PC-3 (cell line): ENCODE data around the gene LOXL4. TPM values are rescaled to one million over a fixed set of nuclear protein-coding genes. Genes with fewer than 3 reads are reported as not detected.

ENCODE experiments used
- ATAC-seq: fragments of 200-7000 bp; cut with Tn5 transposase; 2 replicates; pipeline ENCODE4 v1.9.1; 2020; ENCODE audit warnings: mild to moderate bottlenecking, moderate library complexity
- BruUV-seq: library from RNA; stranded (reverse); fragments of 400-500 nt; replicated peaks from 2 replicates; lab custom pipeline; 2021; lab: Mats Ljungman, UMichigan
- CTCF ChIA-PET: fragments of 300-600 bp; sonication (Branson Sonifier 250); formaldehyde crosslinking; loops from one replicate; lab custom pipeline; 2022; ENCODE audit warnings: antibody characterized with exemption; lab: Charles Lee
- POLR2A ChIA-PET: fragments of 300-600 bp; sonication (Branson Sonifier 250); formaldehyde crosslinking; loops from one replicate; lab custom pipeline; 2022; ENCODE audit warnings: antibody characterized with exemption; ENCODE audit not compliant: unreplicated experiment; lab: Charles Lee
- DNase-seq: peaks from one replicate; pipeline ENCODE4 v3.0.0-alpha.2; 2015
- H2AFZ ChIP-seq: fragments of 300-600 bp; sonication (generic); 2 replicates; pipeline ENCODE4 v1.6.0; 2016; ENCODE audit warnings: antibody characterized with exemption, low read length
- H3F3A ChIP-seq: fragments of 300-600 bp; sonication (generic); one replicate; pipeline ENCODE4 v1.6.0; 2017; ENCODE audit warnings: antibody characterized with exemption, low read length, control low read depth, mild to moderate bottlenecking; ENCODE audit not compliant: unreplicated experiment
- H3K27ac ChIP-seq: fragments of 300-600 bp; sonication (generic); 2 replicates; pipeline ENCODE4 v1.5.1; 2016; ENCODE audit warnings: mild to moderate bottlenecking, low read length
- H3K27me3 ChIP-seq: fragments of 300-600 bp; sonication (generic); 2 replicates; pipeline ENCODE4 v1.6.1; 2016; ENCODE audit warnings: low read length, mixed read lengths
- H3K36me3 ChIP-seq: fragments of 300-600 bp; sonication (generic); 2 replicates; pipeline ENCODE4 v1.6.1; 2016; ENCODE audit warnings: low read depth, mixed run types, low read length, mixed read lengths
- H3K4me1 ChIP-seq: fragments of 300-600 bp; sonication (generic); 2 replicates; pipeline ENCODE4 v1.5.1; 2016; ENCODE audit warnings: low read length; ENCODE audit not compliant: insufficient read depth
- H3K4me2 ChIP-seq: fragments of 300-600 bp; sonication (generic); 2 replicates; pipeline ENCODE4 v1.6.0; 2016; ENCODE audit warnings: low read length
- H3K4me3 ChIP-seq: fragments of 300-600 bp; sonication (generic); 2 replicates; pipeline ENCODE4 v1.5.1; 2016; ENCODE audit warnings: mild to moderate bottlenecking, low read length, mixed read lengths
- H3K79me2 ChIP-seq: fragments of 300-600 bp; sonication (generic); 2 replicates; pipeline ENCODE4 v1.6.1; 2017; ENCODE audit warnings: low read length, mixed read lengths
- H3K9ac ChIP-seq: fragments of 300-600 bp; sonication (generic); 2 replicates; pipeline ENCODE4 v1.6.0; 2016; ENCODE audit warnings: mild to moderate bottlenecking, low read length
- H3K9me2 ChIP-seq: fragments of 300-600 bp; sonication (generic); replicated peaks from 2 replicates; pipeline ENCODE4 v1.6.1; 2016; ENCODE audit warnings: mixed run types, low read length, mixed read lengths
- H3K9me3 ChIP-seq: fragments of 300-600 bp; sonication (generic); 2 replicates; pipeline ENCODE4 v1.6.1; 2016; ENCODE audit warnings: low read length, mixed read lengths
- H4K20me1 ChIP-seq: fragments of 300-600 bp; sonication (generic); 2 replicates; pipeline ENCODE4 v1.6.1; 2016; ENCODE audit warnings: low read length, mixed read lengths
- EZH2 ChIP-seq: fragments of 300-600 bp; sonication (generic); IDR thresholded peaks from one replicate; pipeline ENCODE4 v1.6.1; 2017; ENCODE audit warnings: antibody characterized with exemption, mild to moderate bottlenecking, low read length; ENCODE audit not compliant: unreplicated experiment
- EZH2phosphoT487 ChIP-seq: fragments of 300-600 bp; sonication (generic); IDR thresholded peaks from 2 replicates; pipeline ENCODE4 v1.6.1; 2018; ENCODE audit warnings: mild to moderate bottlenecking, antibody characterized with exemption, low read length, borderline replicate concordance
- intact Hi-C: fragments of 100-400 bp; cut with micrococcal nuclease; formaldehyde crosslinking; loops from 2 replicates; pipeline ENCODE4 v1.9.0; 2023
- total RNA-seq: library from RNA; depleted of rRNA; stranded (reverse); fragments of >200 nt; gene quantifications from 2 replicates; pipeline ENCODE4 v1.2.3, GENCODE V29; 2014
- TF ChIP-seq, protein P1 (sequence below): fragments of 300-600 bp; sonication (generic); conservative IDR thresholded peaks from 2 replicates; pipeline ENCODE4 v1.5.1; 2017; ENCODE audit warnings: antibody characterized with exemption, low read depth, mild to moderate bottlenecking, low read length

The LOXL4 gene
- total RNA-seq, 1 experiment from 2014 or later = 8.2 TPM

- Histone ChIP-seq H3K27ac (no peak overlapping the region), H3K4me3 (no peak overlapping the region), H3K27me3 (no peaks in the 10 kb centered on the region), H3K4me2 (no peak overlapping the region), H3K9me3 (no peaks in the 10 kb centered on the region), H3F3A (no peaks in the 10 kb centered on the region), H4K20me1 (no peaks in the 10 kb centered on the region), H2AFZ (no peak overlapping the region), H3K4me1 (0 out of 2 replicates have a peak, but pooled peaks cover 1% of the 10 kb centered on the region), H3K9me2 (no peaks in the 10 kb centered on the region), H3K36me3 (no peaks in the 10 kb centered on the region), H3K79me2 (no peaks in the 10 kb centered on the region), H3K9ac (no peak overlapping the region)
- ChIA-PET POLR2A (no interaction called here), CTCF (no interaction called here)
- BruUV-seq = no TSS peak
- TF ChIP-seq EZH2phosphoT487 (no peak), EZH2 (no peak)
- TF ChIP-seq, protein P1, sequence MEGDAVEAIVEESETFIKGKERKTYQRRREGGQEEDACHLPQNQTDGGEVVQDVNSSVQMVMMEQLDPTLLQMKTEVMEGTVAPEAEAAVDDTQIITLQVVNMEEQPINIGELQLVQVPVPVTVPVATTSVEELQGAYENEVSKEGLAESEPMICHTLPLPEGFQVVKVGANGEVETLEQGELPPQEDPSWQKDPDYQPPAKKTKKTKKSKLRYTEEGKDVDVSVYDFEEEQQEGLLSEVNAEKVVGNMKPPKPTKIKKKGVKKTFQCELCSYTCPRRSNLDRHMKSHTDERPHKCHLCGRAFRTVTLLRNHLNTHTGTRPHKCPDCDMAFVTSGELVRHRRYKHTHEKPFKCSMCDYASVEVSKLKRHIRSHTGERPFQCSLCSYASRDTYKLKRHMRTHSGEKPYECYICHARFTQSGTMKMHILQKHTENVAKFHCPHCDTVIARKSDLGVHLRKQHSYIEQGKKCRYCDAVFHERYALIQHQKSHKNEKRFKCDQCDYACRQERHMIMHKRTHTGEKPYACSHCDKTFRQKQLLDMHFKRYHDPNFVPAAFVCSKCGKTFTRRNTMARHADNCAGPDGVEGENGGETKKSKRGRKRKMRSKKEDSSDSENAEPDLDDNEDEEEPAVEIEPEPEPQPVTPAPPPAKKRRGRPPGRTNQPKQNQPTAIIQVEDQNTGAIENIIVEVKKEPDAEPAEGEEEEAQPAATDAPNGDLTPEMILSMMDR = no peak
- DNase-seq = no peak
- no peak for ATAC-seq
- intact Hi-C loops = no loop called here
These were observed 34.9 kb upstream of the LOXL4 start for GRCh38 chr10:98302741-98303365.

- ATAC-seq (no peak), DNase-seq (no peak)
- TF ChIP-seq EZH2phosphoT487 = no peak
- no peak for TF ChIP-seq EZH2
- TF ChIP-seq, protein P1 = no peak
- H3K36me3 ChIP-seq = no peaks in the 10 kb centered on the region
- no peak overlapping the region for H2AFZ ChIP-seq
- no peaks in the 10 kb centered on the region for H3K27me3 ChIP-seq
- intact Hi-C loops = no loop called here
- no peak overlapping the region for H3K27ac ChIP-seq
- no peaks in the 10 kb centered on the region for H3K9me2 ChIP-seq
- H3K4me2 ChIP-seq = no peak overlapping the region
- no peaks in the 10 kb centered on the region for H3K79me2 ChIP-seq
- no TSS peak for BruUV-seq
- H3K9me3 ChIP-seq = no peaks in the 10 kb centered on the region
- no peaks in the 10 kb centered on the region for H4K20me1 ChIP-seq
- no peak overlapping the region for H3K4me3 ChIP-seq
- H3K9ac ChIP-seq = no peak overlapping the region
- ChIA-PET CTCF (no interaction called here), POLR2A (no interaction called here)
- H3K4me1 ChIP-seq = no peaks in the 10 kb centered on the region
- no peaks in the 10 kb centered on the region for H3F3A ChIP-seq
These were observed 33.8 kb upstream of the LOXL4 start for GRCh38 chr10:98301664-98302319.
